Aorta (tissue), 5 donors: ENCODE results near the gene KCTD4. TPM values are rescaled to one million over a fixed set of nuclear protein-coding genes. Genes with fewer than 3 reads are reported as not detected.

Source experiments
- ATAC-seq: fragments of 200-7000 bp; cut with Tn5 transposase; one replicate; pipeline ENCODE4 v1.9.1; 2022; ENCODE audit warnings: moderate library complexity; ENCODE audit not compliant: low FRiP score
- DNase-seq, 2 donors: peaks; one replicate each; pipeline ENCODE4 v3.0.0-alpha.2; 2020
- H3K27ac ChIP-seq, 2 donors: one replicate each; pipeline ENCODE4 v1.5.1; 2013; ENCODE audit warnings: low read length in 2 of 2, mild to moderate bottlenecking in 2 of 2, moderate library complexity in 2 of 2, control low read depth in 1 of 2, inconsistent platforms in 1 of 2, low read depth in 1 of 2
- H3K27me3 ChIP-seq, 2 donors: one replicate each; pipeline ENCODE4 v1.6.1; 2013; ENCODE audit warnings: control low read depth in 1 of 2, low read length in 1 of 2, mild to moderate bottlenecking in 1 of 2, moderate library complexity in 1 of 2; ENCODE audit not compliant: insufficient read depth in 2 of 2, control insufficient read depth in 1 of 2
- H3K36me3 ChIP-seq, 2 donors: one replicate each; pipeline ENCODE4 v1.6.1; 2013; ENCODE audit warnings: control low read depth in 1 of 2, low read length in 1 of 2, mild to moderate bottlenecking in 1 of 2; ENCODE audit not compliant: insufficient read depth in 2 of 2, control insufficient read depth in 1 of 2
- H3K4me1 ChIP-seq, 2 donors: one replicate each; pipeline ENCODE4 v1.6.1; 2013; ENCODE audit warnings: low read length in 2 of 2, control low read depth in 1 of 2, mild to moderate bottlenecking in 1 of 2, moderate library complexity in 1 of 2; ENCODE audit not compliant: insufficient read depth in 2 of 2, control insufficient read depth in 1 of 2
- H3K4me3 ChIP-seq, 2 donors: one replicate each; pipeline ENCODE4 v1.5.1; 2013; ENCODE audit warnings: low read length in 2 of 2, control low read depth in 1 of 2, mild to moderate bottlenecking in 1 of 2
- H3K9me3 ChIP-seq: one replicate; pipeline ENCODE4 v1.6.1; 2013; ENCODE audit warnings: mild to moderate bottlenecking, low read length; ENCODE audit not compliant: control insufficient read depth
- WGBS, 2 donors: extraction: QIAGEN DNeasy Blood & Tissue Kit; methylation state at CpG; one replicate each; pipeline ENCODE4 v1.1.7; 2013; 5-methylcytosine and 5-hydroxymethylcytosine counted together
- intact Hi-C, 2 donors: fragments of 100-400 bp; cut with DNase I; formaldehyde crosslinking; loops; one replicate each; pipeline versions ENCODE4 v1.14.2 to v1.15.0; 2022
- polyA plus RNA-seq, 2 donors: library from polyadenylated mRNA; stranded (reverse); fragments of 200-250 nt; gene quantifications; one replicate each; pipeline ENCODE4 v1.2.3, GENCODE V29; 2013
- total RNA-seq, 2 donors: library from RNA; stranded (reverse); fragmentation: NEBNext Ultra II Directional; extraction: Animal tissue kit (Norgen Biotek cat#: 25700); gene quantifications; one replicate each; pipeline ENCODE4 v1.2.1, GENCODE V29; 2021
- donor health status: healthy with polysubstance abuse.
- donor health status: Bipolar disorder and iron deficiency.
- donor health status: DM: no; HTN: no; CAD: no.
- donor health status: DM: no; HTN: no; CAD: no.
- donor health status: DM: yes; HTN: yes; CAD: no.

Gene KCTD4
- total and polyA plus RNA-seq, 4 donors: 0.25 to 0.60 (median 0.26) TPM; not detected in 1

DNA sequence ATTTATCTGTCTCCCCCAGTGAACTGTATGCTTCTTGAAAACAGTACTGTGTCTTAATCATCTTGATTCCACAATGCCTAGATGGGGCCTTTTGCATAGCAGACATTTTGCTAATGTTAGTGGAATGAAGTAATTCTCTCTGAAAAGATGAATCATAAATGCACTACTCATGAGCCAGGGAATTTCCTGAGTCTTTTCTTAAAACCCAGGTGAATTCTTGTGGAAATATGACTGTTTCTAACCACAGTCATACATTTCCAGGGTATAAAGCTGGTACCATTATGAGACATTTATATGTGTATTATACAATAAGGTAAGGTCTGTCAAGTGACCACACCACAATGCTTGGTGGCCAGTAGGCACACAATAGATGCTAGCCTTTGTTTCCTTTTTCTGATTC, 5.5 kb upstream of the KCTD4 start:
- no peak for ATAC-seq
- Histone ChIP-seq H3K27ac (peak overlapping the region; percentile 57 to 78), H3K36me3 (peaks cover 0 to 3% of the 10 kb centered on the region in 2 donors), H3K4me3 (no peak overlapping the region), H3K9me3 (no peaks in the 10 kb centered on the region), H3K4me1 (peaks cover 0 to 3% of the 10 kb centered on the region in 2 donors), H3K27me3 (no peaks in the 10 kb centered on the region)
- no peak for DNase-seq
- intact Hi-C loops: no loop called here

- H3K4me3 ChIP-seq: no peak overlapping the region
- H3K9me3 ChIP-seq: no peaks in the 10 kb centered on the region
- H3K27me3 ChIP-seq: no peaks in the 10 kb centered on the region
- H3K4me1 ChIP-seq: peaks cover 0 to 3% of the 10 kb centered on the region in 2 donors
- DNase-seq (no peak), ATAC-seq (no peak)
- peaks cover 0 to 3% of the 10 kb centered on the region in 2 donors for H3K36me3 ChIP-seq
- no peak overlapping the region for H3K27ac ChIP-seq
- intact Hi-C loops: no loop called here
- WGBS, 2 donors: 67 to 77% methylated on average over 5 of the region's 5 CpGs
Observed at GRCh38 chr13:45205124-45205523, 4.3 kb upstream of the KCTD4 start.

DNA sequence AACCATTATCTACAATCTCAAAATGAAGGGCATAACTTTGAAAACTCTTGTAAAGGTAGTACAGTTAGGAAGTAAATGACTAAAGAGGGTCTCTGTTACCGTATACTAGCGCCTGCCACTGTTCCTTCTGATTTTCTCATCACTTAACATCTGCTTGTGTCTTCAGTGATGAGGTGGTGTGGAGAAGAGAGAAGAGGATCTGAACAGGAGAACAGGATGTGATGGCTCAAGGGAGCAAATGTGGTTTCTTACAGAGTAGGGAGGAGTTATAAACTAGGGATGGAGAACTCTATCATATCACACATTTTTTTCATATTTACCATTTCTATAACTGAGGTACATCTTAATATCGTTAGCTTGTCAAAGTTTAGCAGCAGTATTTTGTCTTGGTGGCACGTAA, 1.1 kb downstream of the KCTD4 start:
- H3K4me1 ChIP-seq: no peaks in the 10 kb centered on the region
- ATAC-seq (no peak), DNase-seq (no peak)
- no peaks in the 10 kb centered on the region for H3K27me3 ChIP-seq
- H3K4me3 ChIP-seq: no peak overlapping the region
- intact Hi-C loops: no loop called here
- H3K9me3 ChIP-seq: no peaks in the 10 kb centered on the region
- 95 to 96% methylated on average over 4 of the region's 4 CpGs for WGBS, 2 donors
- H3K27ac ChIP-seq: no peak overlapping the region
- no peaks in the 10 kb centered on the region for H3K36me3 ChIP-seq

DNA sequence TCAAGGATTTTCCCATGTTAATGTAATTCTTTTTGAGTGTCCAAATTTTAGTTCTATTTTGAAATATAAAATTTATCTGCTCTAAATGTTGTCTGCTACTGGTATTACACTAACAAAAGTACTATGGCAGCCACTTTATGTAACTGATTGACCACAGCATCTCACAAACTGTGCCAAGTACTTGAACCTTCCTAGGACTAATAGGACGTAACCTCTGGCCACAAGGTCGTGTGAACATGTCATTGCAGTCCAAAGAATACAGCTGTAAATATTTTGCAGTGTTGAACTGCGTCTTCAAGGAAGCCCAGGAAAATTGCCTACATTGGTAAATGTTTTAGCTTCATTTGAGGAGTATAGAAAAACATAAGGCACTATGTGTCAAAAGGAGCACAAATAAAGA, 1.9 kb downstream of the KCTD4 start:
- Histone ChIP-seq H3K36me3 (no peaks in the 10 kb centered on the region), H3K9me3 (no peaks in the 10 kb centered on the region), H3K4me3 (no peak overlapping the region), H3K27ac (no peak overlapping the region), H3K4me1 (no peaks in the 10 kb centered on the region), H3K27me3 (no peaks in the 10 kb centered on the region)
- 84 to 88% methylated on average over 3 of the region's 3 CpGs for WGBS, 2 donors
- intact Hi-C loops: no loop called here
- no peak for DNase-seq
- ATAC-seq: no peak

GRCh38 chr13:45198041-45198440, 2.8 kb downstream of the KCTD4 start:
- Histone ChIP-seq H3K4me3 (no peak overlapping the region), H3K4me1 (no peaks in the 10 kb centered on the region), H3K27me3 (no peaks in the 10 kb centered on the region), H3K36me3 (no peaks in the 10 kb centered on the region), H3K9me3 (no peaks in the 10 kb centered on the region), H3K27ac (no peak overlapping the region)
- DNase-seq (no peak), ATAC-seq (no peak)
- intact Hi-C loops: no loop called here
- 86 to 93% methylated on average over 2 of the region's 2 CpGs for WGBS, 2 donors

DNA sequence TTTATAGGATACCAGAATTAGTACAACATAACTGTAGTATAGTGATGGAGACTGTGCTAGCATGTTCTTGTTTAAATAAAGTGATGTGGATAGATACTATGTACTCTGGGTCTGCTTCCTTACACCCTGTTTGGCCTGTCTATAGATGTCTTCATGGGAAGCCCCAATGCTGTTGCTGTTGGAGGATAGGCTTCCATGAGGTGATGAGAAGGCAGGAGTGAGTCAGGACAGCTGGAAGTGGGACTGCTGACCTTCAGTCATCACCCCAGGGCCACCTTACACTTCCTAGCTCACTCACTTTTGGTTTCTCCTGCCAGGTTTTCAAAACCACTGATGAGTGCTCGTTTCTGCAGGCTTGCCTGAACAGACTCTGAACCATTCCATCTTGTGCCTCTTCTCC, 4.2 kb downstream of the KCTD4 start:
- WGBS, 2 donors: 5 to 24% methylated on average over 1 of the region's 1 CpG
- Histone ChIP-seq H3K4me3 (no peak overlapping the region), H3K4me1 (no peaks in the 10 kb centered on the region), H3K9me3 (no peaks in the 10 kb centered on the region), H3K27ac (peak overlapping the region in 1 of 2 donors; percentile 58), H3K36me3 (no peaks in the 10 kb centered on the region), H3K27me3 (no peaks in the 10 kb centered on the region)
- DNase-seq (no peak), ATAC-seq (no peak)
- intact Hi-C loops: no loop called here

DNA sequence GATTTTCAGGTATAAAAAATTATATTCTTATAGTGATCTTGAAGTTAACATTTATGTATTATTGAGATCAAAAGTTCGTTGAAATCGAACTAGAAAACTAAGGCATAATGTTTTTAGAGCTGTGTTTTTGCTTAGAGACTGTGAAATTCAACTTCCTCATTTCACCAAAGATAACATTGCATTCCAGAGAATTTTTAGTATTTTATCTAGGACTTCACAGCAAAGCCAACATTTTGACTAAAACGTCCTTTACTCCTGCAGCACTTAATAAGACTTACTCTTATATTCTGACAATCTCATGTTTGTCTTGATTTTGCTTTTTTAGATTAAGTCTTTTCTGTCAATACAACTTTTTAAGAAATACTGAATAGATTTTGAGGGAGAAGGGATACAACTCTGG, 4.7 kb downstream of the KCTD4 start:
- Histone ChIP-seq H3K27me3 (no peaks in the 10 kb centered on the region), H3K4me1 (no peaks in the 10 kb centered on the region), H3K27ac (no peak overlapping the region), H3K36me3 (no peaks in the 10 kb centered on the region), H3K9me3 (no peaks in the 10 kb centered on the region), H3K4me3 (no peak overlapping the region)
- ATAC-seq (no peak), DNase-seq (no peak)
- intact Hi-C loops: no loop called here
- 2 to 4% methylated on average over 3 of the region's 3 CpGs for WGBS, 2 donors

DNA sequence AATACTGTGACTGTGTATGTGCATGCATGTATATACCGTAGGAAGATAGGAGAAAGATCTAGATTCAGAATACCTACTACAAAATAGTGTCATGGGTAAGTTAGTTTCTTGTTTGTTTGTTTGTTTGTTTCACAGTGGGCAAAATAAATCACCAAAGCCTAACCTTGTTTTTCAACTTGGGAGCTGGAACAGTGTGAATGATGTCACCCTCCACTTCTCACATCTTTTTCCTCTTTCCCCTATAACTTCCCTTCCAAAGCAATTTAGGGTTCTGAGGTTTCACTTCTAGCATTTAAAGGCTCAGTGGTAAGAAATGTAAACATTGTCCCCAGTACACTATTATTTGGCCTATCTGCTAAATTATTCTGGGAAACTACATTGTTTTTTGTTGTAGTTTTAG, 5.4 kb downstream of the KCTD4 start:
- H3K27ac ChIP-seq: no peak overlapping the region

DNA sequence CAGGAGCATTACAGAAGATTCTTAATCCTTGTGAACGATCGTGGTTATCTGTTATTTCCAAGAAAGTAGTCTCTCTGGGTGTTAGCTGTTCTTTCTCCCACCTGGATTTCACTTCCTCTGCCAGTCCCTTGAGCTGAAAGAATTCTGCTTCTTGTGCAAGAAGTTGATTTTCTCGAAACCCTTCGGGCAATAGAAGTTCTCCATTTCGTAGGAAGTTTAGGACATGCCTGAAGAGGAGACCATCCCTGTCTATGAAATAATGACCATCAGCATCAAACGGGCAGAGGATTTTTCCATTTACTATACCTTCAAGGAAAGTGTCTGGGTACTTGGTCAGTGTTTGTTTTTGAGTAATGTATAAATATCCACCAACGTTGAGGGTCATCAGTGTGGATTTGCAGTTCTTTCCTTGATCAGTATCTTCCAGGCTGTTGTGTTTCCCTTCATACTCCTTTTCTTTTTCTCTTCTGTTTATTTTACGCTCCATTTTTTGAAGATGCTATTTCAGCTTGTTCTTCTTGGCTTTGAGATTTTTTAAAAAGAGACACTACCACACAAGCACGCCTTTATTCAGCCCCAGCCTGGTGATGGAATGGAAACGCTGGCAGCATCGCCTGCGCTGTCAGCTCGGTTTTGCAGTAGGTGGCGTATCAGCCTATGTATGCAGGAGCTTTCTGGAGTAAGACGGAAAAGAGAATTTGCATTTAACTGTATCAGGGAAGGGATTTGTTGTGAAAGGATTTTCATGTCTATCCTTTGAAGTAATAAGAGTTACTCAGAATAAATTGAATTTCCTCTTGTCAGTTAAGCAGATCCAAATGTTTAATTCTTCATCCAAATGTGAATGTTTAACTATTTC, 6.5 kb downstream of the KCTD4 start:
- Histone ChIP-seq H3K36me3 (no peaks in the 10 kb centered on the region), H3K27ac (no peak overlapping the region), H3K4me1 (no peaks in the 10 kb centered on the region), H3K27me3 (no peaks in the 10 kb centered on the region), H3K4me3 (no peak overlapping the region), H3K9me3 (no peaks in the 10 kb centered on the region)
- intact Hi-C loops: loop anchor here in 1 of 2 donors (5.0 kb wide), 2 partner anchors 43 to 88 kb away; no protein-coding TSS in a partner anchor
- peak; percentile 71 for ATAC-seq
- DNase-seq: peak; percentile 53 to 72
- 41 to 51% methylated on average over 15 of the region's 15 CpGs for WGBS, 2 donors

More for the DNA sequence above, 5.4 kb downstream of the KCTD4 start:
- ATAC-seq (no peak), DNase-seq (no peak)
- Histone ChIP-seq H3K36me3 (no peaks in the 10 kb centered on the region), H3K4me1 (no peaks in the 10 kb centered on the region), H3K4me3 (no peak overlapping the region), H3K9me3 (no peaks in the 10 kb centered on the region), H3K27me3 (no peaks in the 10 kb centered on the region)
- intact Hi-C loops: no loop called here
- WGBS, 2 donors: 92 to 97% methylated on average over 1 of the region's 1 CpG
